Neuron (in vitro differentiated cells): ENCODE results near the gene HPS6.

Experiments used
- H2AFZ ChIP-seq: one replicate; pipeline ENCODE4 v1.6.1; 2013; ENCODE audit warnings: low read depth, mild to moderate bottlenecking, inconsistent platforms, low read length, moderate library complexity
- H3K27me3 ChIP-seq: one replicate; pipeline ENCODE4 v1.6.1; 2013; ENCODE audit warnings: low read length; ENCODE audit not compliant: insufficient read depth
- H3K36me3 ChIP-seq: one replicate; pipeline ENCODE4 v1.6.1; 2013; ENCODE audit warnings: low read length; ENCODE audit not compliant: insufficient read depth
- H3K4me1 ChIP-seq: one replicate; pipeline ENCODE4 v1.6.1; 2013; ENCODE audit warnings: low read length; ENCODE audit not compliant: insufficient read depth
- H3K4me3 ChIP-seq: 2 replicates; pipeline ENCODE4 v1.5.1; 2013; ENCODE audit warnings: mild to moderate bottlenecking, low read length, moderate library complexity
- H3K9me3 ChIP-seq: one replicate; pipeline ENCODE4 v1.6.1; 2013; ENCODE audit warnings: low read length

The HPS6 gene

GRCh38 chr10:102086196-102086595 is 21.0 kb downstream of the HPS6 start:
- Histone ChIP-seq H3K27me3 (no peaks in the 10 kb centered on the region), H3K4me1 (no peaks in the 10 kb centered on the region), H3K36me3 (peaks cover 2% of the 10 kb centered on the region), H2AFZ (no peak overlapping the region), H3K9me3 (no peaks in the 10 kb centered on the region), H3K4me3 (no peak overlapping the region)

GRCh38 chr10:102090772-102091171 is 25.6 kb downstream of the HPS6 start:
- H3K36me3 ChIP-seq, result peaks cover 2% of the 10 kb centered on the region
- H3K4me1 ChIP-seq, result no peaks in the 10 kb centered on the region
- no peaks in the 10 kb centered on the region for H3K9me3 ChIP-seq
- no peak overlapping the region for H2AFZ ChIP-seq
- H3K27me3 ChIP-seq, result no peaks in the 10 kb centered on the region
- no peak overlapping the region for H3K4me3 ChIP-seq

GRCh38 chr10:102096449-102096848 is 31.3 kb downstream of the HPS6 start:
- no peak overlapping the region for H2AFZ ChIP-seq
- no peak overlapping the region for H3K4me3 ChIP-seq
- no peaks in the 10 kb centered on the region for H3K4me1 ChIP-seq
- H3K36me3 ChIP-seq, result peaks cover 5% of the 10 kb centered on the region
- H3K9me3 ChIP-seq, result no peaks in the 10 kb centered on the region
- no peaks in the 10 kb centered on the region for H3K27me3 ChIP-seq

DNA sequence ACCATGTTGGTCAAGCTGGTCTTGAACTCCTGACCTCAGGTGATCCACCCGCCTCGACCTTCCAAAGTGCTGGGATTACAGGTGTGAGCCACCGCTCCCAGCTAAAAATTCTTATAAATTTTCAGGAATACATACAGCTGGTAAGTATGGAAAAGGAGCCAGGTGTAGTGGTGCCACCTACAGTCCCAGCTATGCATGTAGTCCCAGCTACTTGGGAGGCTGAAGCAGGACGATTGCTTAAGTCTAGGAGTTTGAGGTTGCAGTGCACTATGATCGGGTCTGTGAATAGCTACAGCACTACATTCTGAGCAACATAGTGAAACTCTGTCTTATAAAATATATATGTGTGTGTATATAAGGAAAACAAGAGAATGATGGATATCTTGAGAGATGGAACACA is 36.0 kb downstream of the HPS6 start:
- Histone ChIP-seq H3K4me1 (no peaks in the 10 kb centered on the region), H3K27me3 (no peaks in the 10 kb centered on the region), H3K36me3 (peaks cover 13% of the 10 kb centered on the region), H3K9me3 (no peaks in the 10 kb centered on the region), H3K4me3 (no peak overlapping the region), H2AFZ (no peak overlapping the region)

DNA sequence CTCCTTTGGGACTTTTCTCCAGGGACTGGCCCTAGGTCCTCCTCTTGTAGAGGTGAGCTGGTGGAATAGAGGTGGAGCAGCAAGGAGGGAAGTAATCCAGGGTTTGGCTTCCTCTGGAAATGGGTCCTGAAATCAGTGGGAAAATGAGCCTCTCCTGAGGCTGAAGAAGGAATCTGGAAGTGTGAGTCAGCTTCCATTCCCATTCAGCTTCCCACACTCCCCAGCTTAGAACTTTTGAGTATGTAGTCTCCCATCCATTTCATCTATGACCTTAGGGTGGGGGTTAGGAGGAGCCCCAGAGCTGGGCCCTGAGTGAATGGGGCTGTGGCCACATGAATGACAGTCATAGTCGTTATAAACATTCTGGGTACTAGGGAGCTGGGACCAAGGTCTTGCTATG is 37.3 kb downstream of the HPS6 start:
- no peaks in the 10 kb centered on the region for H3K4me1 ChIP-seq
- H3K36me3 ChIP-seq, result peaks cover 24% of the 10 kb centered on the region
- no peaks in the 10 kb centered on the region for H3K9me3 ChIP-seq
- no peak overlapping the region for H2AFZ ChIP-seq
- no peaks in the 10 kb centered on the region for H3K27me3 ChIP-seq
- no peak overlapping the region for H3K4me3 ChIP-seq

- no peaks in the 10 kb centered on the region for H3K9me3 ChIP-seq
- no peaks in the 10 kb centered on the region for H3K4me1 ChIP-seq
- no peaks in the 10 kb centered on the region for H3K27me3 ChIP-seq
- no peak overlapping the region for H3K4me3 ChIP-seq
- peaks cover 64% of the 10 kb centered on the region for H3K36me3 ChIP-seq
- no peak overlapping the region for H2AFZ ChIP-seq
Measured at GRCh38 chr10:102106998-102107397, 41.8 kb downstream of the HPS6 start.

DNA sequence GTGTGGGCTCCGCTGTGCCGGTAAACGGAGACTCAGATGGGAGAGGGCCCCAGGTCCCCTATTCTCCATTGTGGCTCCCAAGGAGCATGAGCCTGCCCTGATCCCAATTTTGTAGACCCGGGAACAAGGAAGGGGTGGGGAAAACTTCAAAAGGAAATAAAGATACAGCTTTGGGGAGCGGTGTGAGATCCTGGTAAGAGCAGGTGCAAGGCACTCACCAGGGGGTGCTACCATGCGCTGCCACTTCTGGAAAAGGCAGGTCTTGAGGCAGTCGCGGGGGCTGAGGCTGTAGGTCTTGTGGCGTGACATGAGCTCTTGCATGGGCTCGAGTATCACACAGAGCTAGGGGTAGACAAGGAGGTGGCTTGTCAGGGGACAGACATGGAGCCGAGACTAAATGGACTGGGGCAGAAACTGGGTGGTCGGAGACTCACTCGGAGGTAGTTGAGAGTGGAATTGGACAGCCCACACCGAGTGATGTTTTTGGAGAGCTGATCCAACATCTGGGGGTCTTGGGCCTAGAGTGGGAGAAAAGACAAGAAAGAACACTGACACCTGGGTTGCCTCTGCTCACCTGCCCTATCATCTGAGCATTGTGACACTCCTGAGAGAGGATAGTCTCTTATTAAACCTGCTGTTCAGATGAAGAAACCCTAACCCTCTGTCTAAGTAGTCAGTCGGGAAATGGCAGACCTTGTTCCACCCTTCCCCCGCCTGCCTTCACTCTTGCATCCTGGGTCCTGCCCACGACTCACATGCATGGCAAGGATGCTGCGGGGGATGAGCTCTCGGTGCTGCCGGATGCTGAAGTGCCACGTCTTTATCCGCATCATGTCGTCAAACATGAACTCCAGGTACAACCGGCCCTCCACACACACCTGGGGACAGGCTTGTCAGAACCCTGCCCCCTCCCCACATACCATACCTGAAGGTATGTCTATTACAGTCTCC is 44.3 kb downstream of the HPS6 start:
- Histone ChIP-seq H3K27me3 (no peaks in the 10 kb centered on the region), H2AFZ (no peak overlapping the region), H3K4me1 (peaks cover 18% of the 10 kb centered on the region), H3K9me3 (no peaks in the 10 kb centered on the region), H3K4me3 (no peak overlapping the region), H3K36me3 (peaks cover 69% of the 10 kb centered on the region)

GRCh38 chr10:102111276-102111675 is 46.1 kb downstream of the HPS6 start:
- peaks cover 60% of the 10 kb centered on the region for H3K36me3 ChIP-seq

GRCh38 chr10:102112210-102112817 is 47.2 kb downstream of the HPS6 start:
- Histone ChIP-seq H2AFZ (no peak overlapping the region), H3K9me3 (no peaks in the 10 kb centered on the region), H3K27me3 (no peaks in the 10 kb centered on the region), H3K36me3 (peaks cover 50% of the 10 kb centered on the region), H3K4me3 (peak overlapping the region; percentile 61), H3K4me1 (peaks cover 40% of the 10 kb centered on the region)

More at GRCh38 chr10:102111276-102111675, 46.1 kb downstream of the HPS6 start:
- no peaks in the 10 kb centered on the region for H3K27me3 ChIP-seq
- no peaks in the 10 kb centered on the region for H3K9me3 ChIP-seq
- no peak overlapping the region for H2AFZ ChIP-seq
- no peak overlapping the region for H3K4me3 ChIP-seq
- peaks cover 30% of the 10 kb centered on the region for H3K4me1 ChIP-seq

DNA sequence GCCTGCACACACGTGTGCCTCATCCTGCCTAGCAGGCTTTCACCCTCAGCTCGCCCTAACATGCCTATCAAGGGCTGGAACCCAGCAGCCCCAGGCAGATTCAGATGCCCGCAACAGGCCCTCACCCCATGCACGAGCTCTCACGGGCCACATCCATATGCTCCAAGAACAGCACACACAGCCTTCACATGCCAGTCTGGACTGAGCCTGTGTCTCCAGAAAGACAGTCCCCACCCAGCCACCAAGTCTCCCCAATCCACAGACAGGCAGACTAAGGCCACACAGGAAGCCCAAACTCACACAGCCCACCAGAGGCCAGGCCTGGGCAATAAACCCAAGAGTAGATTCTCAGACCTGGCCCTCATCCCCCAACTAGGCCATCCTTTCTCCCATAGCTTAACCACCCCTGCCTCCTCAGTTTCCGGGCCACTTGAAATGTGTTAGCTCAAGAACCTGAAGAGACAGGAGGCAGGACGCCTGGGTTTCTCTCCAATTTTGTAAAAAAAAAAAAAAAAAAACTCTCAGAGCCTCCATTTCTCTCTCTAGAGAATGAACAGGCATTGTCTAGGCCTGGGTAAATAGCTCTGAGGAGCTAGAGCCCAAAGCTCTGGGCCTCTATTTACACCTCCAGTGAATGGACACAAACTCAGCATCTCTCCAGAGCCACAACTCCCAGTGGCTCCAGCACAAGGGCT is 48.3 kb downstream of the HPS6 start:
- Histone ChIP-seq H3K36me3 (peaks cover 40% of the 10 kb centered on the region), H3K4me3 (peak overlapping the region; percentile 61), H3K4me1 (peaks cover 51% of the 10 kb centered on the region), H3K9me3 (no peaks in the 10 kb centered on the region), H2AFZ (no peak overlapping the region), H3K27me3 (no peaks in the 10 kb centered on the region)

DNA sequence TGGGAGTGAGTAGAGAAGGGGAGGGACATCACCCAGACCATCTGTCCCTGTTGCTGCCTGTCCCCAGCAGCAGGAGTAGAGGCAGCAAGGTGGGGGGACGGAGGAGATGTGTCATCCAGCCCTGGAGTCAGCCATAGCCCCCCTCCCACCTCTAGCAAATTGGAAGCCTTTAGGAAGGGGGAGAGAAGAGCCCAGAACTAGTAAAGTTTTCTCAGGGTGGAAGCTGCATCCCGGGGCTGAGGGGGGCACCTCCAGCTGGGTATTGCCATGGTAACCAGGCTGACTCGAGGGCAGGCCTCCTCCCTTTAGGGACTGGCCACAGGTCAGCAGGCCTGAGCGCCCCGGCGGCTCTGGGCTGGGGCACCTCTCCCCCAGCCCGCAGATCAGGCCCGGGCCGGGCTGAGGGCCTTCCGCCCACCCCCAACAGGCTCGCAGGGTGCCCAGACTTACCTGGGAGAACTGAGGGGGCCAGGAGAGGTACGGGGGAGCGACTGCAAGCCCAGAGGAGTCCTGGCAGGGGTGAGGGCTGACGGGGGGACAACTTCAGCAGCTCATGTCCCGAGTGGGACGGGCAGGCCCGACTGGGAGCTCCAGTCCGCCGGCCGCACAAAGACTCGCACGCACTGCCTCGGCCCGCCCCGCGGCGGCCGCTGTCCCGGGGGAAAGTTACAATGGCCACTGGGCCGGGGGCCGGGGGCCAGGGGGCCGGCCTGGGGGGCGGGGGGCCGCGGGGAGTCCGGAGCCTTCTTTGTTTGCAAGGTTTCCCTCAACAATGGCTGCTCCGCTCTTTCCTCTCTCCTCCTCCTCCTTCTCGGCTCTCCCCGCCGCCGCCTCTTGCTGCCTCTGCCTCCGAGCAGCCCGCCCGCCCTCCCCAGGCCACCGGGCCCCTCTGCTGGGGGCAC is 49.1 kb downstream of the HPS6 start:
- Histone ChIP-seq H3K4me3 (peak overlapping the region; percentile 61), H2AFZ (no peak overlapping the region), H3K9me3 (no peaks in the 10 kb centered on the region), H3K27me3 (no peaks in the 10 kb centered on the region), H3K36me3 (peaks cover 32% of the 10 kb centered on the region), H3K4me1 (peaks cover 59% of the 10 kb centered on the region)

- Histone ChIP-seq H3K4me1 (peaks cover 63% of the 10 kb centered on the region), H3K36me3 (peaks cover 24% of the 10 kb centered on the region)
Measured at GRCh38 chr10:102114861-102115618, 49.9 kb downstream of the HPS6 start.

More at GRCh38 chr10:102114861-102115618, 49.9 kb downstream of the HPS6 start:
- no peaks in the 10 kb centered on the region for H3K27me3 ChIP-seq
- H2AFZ ChIP-seq, result no peak overlapping the region
- H3K9me3 ChIP-seq, result no peaks in the 10 kb centered on the region
- H3K4me3 ChIP-seq, result peak overlapping the region; percentile 61
